Fibroblast of skin of scalp (primary cell): Measurements from ENCODE around the gene RBL1.

Experiments used
- DNase-seq: peaks from one replicate; pipeline ENCODE4 v3.0.0-alpha.2; 2013

The RBL1 gene

GRCh38 chr20:36950414-36951197, 145.2 kb downstream of the RBL1 start:
- DNase-seq = peak; percentile 22
